C4-2B (cell line): ENCODE results near the gene ZNF488.

Experiments
- H3K27ac ChIP-seq: fragments of 450-650 bp; 2 replicates; pipeline ENCODE4 v1.5.1; 2017
- ZFX ChIP-seq: fragments of 450-650 bp; IDR thresholded peaks from 2 replicates; pipeline ENCODE4 v1.6.1; 2017
- TF ChIP-seq, protein P1 (sequence below): fragments of 450-650 bp; conservative IDR thresholded peaks from 2 replicates; pipeline ENCODE4 v1.5.1; 2017; ENCODE audit warnings: mild to moderate bottlenecking

Gene ZNF488

DNA sequence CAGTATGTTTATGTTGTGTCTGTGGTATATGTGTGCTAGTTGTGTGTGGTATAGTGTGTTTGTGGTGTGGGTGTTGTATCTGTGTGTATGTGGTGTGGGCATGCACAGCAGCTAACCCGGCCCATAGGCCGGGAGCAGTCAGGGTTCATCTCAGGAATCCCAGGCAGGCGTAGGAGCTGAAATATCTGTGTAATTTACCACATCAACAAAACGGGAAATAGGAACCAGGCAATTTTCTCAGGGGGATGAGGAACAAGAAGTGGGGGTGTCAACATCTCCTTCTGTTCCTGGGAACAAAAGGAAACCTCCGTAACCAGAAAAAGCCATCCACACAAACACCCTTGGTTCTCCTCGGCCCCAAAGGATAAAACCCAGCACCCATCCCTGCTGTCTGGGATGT, 24.5 kb upstream of the ZNF488 start:
- H3K27ac ChIP-seq, result no peak overlapping the region
- TF ChIP-seq ZFX, result no peak
- TF ChIP-seq, protein P1, sequence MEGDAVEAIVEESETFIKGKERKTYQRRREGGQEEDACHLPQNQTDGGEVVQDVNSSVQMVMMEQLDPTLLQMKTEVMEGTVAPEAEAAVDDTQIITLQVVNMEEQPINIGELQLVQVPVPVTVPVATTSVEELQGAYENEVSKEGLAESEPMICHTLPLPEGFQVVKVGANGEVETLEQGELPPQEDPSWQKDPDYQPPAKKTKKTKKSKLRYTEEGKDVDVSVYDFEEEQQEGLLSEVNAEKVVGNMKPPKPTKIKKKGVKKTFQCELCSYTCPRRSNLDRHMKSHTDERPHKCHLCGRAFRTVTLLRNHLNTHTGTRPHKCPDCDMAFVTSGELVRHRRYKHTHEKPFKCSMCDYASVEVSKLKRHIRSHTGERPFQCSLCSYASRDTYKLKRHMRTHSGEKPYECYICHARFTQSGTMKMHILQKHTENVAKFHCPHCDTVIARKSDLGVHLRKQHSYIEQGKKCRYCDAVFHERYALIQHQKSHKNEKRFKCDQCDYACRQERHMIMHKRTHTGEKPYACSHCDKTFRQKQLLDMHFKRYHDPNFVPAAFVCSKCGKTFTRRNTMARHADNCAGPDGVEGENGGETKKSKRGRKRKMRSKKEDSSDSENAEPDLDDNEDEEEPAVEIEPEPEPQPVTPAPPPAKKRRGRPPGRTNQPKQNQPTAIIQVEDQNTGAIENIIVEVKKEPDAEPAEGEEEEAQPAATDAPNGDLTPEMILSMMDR, result no peak

DNA sequence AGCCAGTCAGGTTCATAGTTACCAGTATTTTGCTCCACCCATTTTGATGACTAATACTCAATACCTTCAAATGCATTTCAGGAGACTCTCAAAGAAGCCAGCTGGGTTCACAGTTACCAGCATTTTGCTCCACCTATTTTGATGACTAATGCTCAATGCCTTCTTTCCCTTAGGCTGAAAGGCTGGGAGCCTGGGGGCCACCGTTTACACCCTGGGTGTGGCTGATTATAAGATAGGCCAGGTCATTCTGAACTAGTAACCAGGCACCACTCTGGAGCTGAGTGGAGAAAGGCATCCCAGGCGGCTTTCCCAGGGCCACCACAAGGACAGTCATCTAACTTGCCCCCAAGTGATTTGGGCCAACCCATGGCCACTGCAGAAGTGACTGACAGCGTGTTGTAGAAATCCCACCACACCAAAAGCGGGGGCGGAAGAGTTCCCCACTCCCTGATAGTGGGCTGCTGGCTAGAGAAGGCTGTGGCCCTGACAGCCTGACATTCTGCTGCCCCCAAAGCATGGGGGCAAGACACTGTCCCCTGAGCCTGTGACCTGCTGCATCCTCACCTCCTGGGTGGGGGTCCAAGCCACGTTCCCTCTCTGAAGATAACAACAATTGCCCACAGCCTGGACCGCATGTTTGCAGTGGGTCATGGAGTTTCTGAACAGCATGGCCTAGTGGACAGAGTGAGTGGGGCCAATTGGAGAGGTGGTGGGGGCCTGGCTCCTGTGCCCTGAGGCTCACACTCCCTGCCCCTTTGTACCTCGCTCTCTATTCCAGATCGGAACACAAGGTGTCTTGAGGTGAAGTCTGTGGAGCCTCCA, 23.0 kb upstream of the ZNF488 start:
- no peak overlapping the region for H3K27ac ChIP-seq
- no peak for TF ChIP-seq ZFX
- TF ChIP-seq, protein P1, result no peak

DNA sequence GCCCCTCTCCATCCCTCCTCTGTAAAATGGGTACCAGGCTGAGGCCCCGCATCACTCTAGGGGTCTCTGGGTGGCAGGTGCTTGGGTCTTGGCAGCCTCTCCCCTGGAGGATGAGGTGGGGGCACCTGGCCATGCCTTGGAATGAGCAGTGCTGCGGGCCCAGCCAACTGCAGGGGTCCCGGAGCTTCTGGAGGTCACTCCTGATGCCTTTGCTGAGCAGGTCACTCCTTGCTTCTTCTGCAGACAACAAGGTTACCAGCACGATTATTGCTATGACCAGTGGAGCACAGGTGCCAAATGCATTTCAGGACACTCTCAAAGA, 22.4 kb upstream of the ZNF488 start:
- no peak overlapping the region for H3K27ac ChIP-seq
- TF ChIP-seq, protein P1, result no peak
- TF ChIP-seq ZFX, result no peak

DNA sequence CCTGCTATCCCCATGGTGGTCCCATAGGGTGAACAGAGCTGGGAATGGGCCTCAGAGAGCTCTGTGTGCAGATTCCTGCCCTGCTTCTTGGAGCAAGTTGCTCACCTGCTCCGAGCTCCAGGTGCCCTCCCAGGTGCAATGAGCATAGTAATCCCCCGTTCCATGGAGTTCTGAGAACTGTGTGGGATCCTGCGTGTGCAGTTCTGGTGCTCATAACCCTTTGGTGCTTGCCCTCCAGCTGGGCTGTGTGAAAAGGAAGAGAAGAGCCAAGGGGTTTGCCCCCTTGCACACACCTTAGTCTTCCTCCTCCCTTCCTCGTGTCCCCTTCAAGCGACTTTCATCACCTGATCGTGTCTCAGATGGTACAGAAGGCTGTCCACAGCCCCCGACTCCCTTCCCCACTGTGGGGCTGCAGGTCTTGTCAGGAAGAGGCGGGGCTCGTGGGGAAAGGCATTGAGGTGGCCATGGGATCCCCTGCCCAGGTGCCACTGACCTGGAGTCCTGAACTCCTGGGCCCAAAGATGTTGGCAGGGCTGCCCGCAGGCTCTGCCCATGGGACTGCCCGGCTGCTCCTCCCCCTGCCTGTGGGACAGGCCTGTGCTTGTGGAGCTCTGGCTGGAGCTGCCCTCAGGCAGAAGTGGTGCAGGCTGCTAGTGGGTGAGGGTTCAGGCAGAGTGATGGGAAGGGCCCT, 21.9 kb upstream of the ZNF488 start:
- TF ChIP-seq, protein P1, result no peak
- TF ChIP-seq ZFX, result no peak
- no peak overlapping the region for H3K27ac ChIP-seq

DNA sequence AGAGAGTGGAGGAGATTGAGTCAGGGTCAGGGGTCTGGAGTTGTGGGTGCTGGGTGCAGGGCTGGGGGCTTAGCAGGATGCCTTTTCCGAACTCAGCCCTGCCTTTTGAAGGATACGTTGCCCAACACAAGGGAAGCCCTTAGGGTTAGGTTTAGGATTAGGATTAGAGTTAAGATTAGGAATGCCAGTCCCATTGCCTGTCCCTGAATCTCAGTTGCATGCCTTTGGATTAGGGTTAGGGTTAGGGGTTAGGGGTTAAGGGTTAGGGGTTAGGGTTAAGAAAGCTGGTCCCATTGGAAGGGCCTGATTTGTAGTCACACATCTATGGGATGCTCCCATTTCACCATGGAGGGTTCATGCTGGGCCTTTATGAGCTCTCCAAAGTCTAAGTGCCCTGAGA, 20.8 kb upstream of the ZNF488 start:
- no peak for TF ChIP-seq ZFX
- TF ChIP-seq, protein P1, result no peak
- H3K27ac ChIP-seq, result no peak overlapping the region

DNA sequence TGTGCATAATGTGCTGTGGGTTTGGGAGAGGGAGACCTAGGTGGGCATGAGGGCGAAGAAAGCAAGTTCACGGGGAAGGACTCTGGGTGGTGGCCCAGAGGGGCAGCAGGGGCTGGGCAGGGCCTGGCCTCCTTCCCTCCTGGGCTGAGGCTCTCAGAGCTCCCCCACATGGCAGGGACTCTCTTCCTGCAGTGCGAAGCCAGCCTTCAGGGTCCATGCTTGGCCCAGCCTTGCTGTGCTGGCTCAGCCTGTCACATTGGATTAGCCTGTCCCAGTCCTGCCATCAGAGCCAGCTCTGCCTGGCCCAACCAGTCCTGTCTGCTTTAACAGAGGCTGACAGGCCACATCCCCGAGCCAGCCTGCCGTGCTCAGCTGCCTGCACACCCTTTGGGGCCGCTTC, 20.4 kb upstream of the ZNF488 start:
- H3K27ac ChIP-seq, result no peak overlapping the region
- TF ChIP-seq, protein P1, result no peak
- no peak for TF ChIP-seq ZFX

DNA sequence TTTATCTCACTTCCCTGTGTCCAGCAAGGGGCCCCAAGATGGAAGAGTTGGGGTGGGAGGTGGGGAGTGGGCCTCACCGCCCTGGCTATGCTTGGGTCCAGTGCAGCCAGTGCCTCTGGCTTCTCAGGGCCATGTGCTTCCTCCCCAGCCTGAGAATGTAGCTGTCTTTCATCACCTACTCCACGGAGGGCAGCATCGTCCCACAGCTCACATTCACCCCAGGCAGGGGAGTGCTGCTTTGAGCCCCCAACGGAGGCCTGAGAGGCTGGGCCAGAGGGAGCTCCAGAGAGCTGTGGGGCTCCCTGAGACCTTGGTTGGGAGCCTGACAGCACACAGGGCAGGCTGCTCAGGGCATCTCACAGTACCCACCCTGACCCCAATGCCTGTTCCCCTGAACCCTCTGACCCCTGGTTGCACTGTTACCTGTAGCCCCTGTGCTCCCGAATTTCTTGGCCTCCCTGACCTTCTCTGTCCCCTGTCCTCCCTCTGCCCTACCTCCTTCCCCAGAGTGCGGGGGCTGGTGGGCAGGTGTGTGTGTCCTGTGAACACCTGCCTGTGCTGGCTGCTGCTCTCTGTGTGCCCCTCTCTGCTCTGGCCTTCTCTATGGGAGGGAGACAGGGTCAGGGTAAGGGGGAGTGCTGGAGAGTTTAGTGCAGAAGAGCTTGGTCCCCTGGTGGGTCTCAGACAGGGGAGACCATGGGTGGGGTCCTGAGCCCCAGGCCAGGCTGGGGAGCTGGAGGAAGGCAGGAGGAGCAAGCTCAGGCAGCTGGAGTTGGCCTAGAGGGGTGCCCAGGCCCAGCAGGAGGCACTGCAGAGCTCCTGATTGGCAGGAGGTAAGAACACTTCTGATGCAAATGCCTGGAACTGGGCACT, 19.6 kb upstream of the ZNF488 start:
- TF ChIP-seq ZFX, result no peak
- TF ChIP-seq, protein P1, result no peak
- no peak overlapping the region for H3K27ac ChIP-seq
